ENCODE results near the gene TEAD3.

The TEAD3 gene

DNA sequence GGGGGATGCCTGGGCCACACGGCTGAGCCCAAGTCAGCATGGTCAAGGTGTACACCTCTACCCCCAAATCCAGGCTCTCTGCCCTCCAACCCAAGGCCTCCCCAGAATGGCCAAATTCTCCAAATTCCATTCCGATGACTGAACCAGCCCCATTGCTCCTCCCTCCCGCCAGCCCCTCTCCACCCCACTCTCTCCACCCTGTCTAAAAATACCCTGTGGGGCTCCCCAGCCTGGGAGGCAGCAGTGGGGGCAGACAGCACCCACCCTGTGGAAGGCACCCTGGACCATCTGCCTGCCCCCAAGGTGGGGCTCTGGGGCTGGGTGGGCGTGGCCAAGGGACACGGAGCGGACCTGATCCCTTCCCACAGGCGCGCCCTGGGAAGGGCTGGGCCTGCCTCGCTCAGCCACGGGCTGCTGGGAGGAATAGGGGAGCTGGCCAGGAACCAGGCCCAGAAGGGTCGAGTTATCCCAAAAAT lies 11.4 kb downstream of the TEAD3 start:
- no peak for DNase-seq (ENCODE audit: low spot score in 2 of 2)
- H3K36me3 Mint-ChIP-seq (ENCODE audit: insufficient read depth): no peaks in the 10 kb centered on the region
- no peak overlapping the region for H3K4me3 Mint-ChIP-seq

DNA sequence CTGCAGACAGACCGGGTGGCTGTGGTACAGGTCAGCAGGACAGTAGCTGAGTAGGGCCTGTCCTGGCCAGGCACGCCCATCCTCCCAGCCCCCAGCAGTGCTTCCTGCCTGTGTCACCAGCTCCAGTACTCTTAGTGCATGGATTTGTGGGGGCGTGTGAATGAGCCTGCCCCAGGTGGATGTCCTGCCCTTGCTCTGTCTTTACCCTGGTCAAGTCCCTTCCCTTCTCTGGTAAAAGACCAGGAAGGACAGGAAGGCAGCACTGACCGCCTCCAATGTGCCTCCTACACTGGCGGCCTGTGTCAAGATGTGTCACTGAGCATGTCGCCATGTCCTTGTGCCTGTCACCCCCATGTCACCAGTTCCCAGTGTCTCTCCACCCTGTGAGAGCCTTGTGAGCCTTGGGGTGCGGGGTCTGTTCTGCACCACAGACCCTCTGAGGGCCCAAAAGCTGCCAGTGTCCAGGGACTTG lies 11.9 kb downstream of the TEAD3 start:
- Mint-ChIP-seq H3K9me3 (no peaks in the 10 kb centered on the region), H3K4me1 (peaks cover 11% of the 10 kb centered on the region), H3K27me3 (no peaks in the 10 kb centered on the region), H3K4me3 (no peak overlapping the region), H3K27ac (ENCODE audit: low read depth) (no peak overlapping the region), H3K36me3 (ENCODE audit: insufficient read depth) (no peaks in the 10 kb centered on the region)
- no peak for ATAC-seq (replicated peaks; ENCODE audit: extremely low read depth, poor library complexity, severe bottlenecking)
- DNase-seq (ENCODE audit: low spot score in 2 of 2): no peak

More for the DNA sequence above, 11.4 kb downstream of the TEAD3 start:
- Mint-ChIP-seq H3K4me1 (peaks cover 11% of the 10 kb centered on the region), H3K27me3 (no peaks in the 10 kb centered on the region), H3K27ac (ENCODE audit: low read depth) (no peak overlapping the region), H3K9me3 (no peaks in the 10 kb centered on the region)
- no peak for ATAC-seq (replicated peaks; ENCODE audit: extremely low read depth, poor library complexity, severe bottlenecking)

DNA sequence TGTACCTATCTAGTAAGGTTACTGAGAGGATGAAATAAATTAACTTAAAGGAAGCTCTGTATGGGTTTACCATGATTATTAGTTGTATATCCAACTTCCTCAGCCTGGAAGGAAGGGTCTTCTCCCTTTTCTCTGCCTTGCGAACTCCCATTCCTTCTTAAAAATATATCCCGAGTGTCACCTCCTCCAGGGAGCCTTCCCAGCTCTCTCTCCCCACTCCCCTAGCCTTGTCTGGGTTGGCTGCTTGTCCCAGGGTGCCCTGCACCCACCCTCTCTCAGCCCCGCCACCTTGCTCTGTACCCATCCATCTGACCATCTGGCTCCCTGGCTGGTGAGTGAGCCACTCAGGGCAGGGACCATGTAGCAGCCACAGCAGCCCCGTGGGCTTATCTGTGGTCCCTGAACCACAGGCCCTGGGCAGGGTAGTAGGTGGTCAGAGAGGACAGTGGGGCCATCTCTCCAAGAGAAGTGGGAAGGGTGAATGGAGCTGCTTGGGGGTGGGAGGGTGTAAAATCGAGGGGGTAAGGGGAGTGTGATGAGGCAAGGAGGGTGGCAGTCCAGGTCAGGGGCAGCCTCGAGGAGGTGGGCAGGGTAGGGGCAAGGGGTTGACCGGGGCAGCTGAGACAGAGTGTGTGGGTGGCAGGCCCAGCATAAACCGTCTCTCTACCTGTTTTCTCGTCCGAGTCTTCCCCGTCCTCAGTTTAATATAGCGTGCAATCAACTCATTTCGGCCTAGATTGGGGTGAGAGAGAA lies 12.8 kb downstream of the TEAD3 start:
- Mint-ChIP-seq H3K9me3 (no peaks in the 10 kb centered on the region), H3K36me3 (ENCODE audit: insufficient read depth) (no peaks in the 10 kb centered on the region), H3K4me1 (peaks cover 11% of the 10 kb centered on the region), H3K4me3 (no peak overlapping the region), H3K27ac (ENCODE audit: low read depth) (no peak overlapping the region), H3K27me3 (no peaks in the 10 kb centered on the region)
- no peak for DNase-seq (ENCODE audit: low spot score in 2 of 2)
- ATAC-seq (replicated peaks; ENCODE audit: extremely low read depth, poor library complexity, severe bottlenecking): no peak

DNA sequence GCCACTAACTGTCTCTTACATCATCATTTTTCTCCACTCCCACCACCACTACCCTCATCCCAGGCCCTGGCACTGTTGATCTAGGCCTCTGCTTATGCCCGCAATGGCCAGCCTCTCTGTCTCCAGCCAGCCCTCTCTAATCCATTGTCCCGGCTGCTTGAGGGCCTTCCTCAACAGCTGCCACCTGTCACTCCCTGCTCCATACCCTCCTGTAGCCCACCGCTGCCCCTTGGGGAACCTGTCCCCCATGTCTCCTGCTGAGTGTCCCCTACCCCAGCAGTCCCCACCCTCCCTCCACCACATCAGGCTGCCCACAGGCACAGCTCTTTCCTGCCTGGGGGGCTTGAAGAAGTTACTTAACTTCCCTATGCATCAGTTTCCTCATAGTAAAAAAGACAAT lies 13.4 kb downstream of the TEAD3 start:
- ATAC-seq (replicated peaks; ENCODE audit: extremely low read depth, poor library complexity, severe bottlenecking) (no peak), DNase-seq (ENCODE audit: low spot score in 2 of 2) (no peak)
- peaks cover 11% of the 10 kb centered on the region for H3K4me1 Mint-ChIP-seq
- H3K27ac Mint-ChIP-seq (ENCODE audit: low read depth): peak overlapping the region; percentile 59
- H3K36me3 Mint-ChIP-seq (ENCODE audit: insufficient read depth): no peaks in the 10 kb centered on the region
- H3K4me3 Mint-ChIP-seq: no peak overlapping the region
- no peaks in the 10 kb centered on the region for H3K27me3 Mint-ChIP-seq
- H3K9me3 Mint-ChIP-seq: no peaks in the 10 kb centered on the region

DNA sequence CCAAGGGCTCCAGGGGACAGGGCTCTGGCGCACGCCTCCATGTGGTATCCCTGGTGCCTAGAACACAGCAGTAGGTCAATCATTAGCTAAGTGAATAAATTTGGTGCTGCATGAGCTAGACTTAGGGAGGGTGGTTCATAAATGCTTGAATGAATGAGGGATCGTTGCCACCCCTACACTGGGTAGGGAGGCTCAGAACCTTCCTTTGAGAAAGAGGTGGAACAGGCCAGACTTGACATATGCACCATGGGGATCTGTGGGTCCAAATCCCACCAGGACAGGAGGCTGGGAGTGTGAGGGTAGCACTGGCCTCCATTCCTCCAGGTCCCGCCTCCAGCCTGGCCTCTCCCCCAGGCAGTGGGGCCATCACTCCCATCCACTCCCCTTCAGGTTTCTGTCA lies 13.8 kb downstream of the TEAD3 start:
- peak overlapping the region; percentile 59 for H3K27ac Mint-ChIP-seq (ENCODE audit: low read depth)
- H3K4me1 Mint-ChIP-seq: peaks cover 8% of the 10 kb centered on the region
- H3K27me3 Mint-ChIP-seq: no peaks in the 10 kb centered on the region
- no peaks in the 10 kb centered on the region for H3K9me3 Mint-ChIP-seq
- DNase-seq (ENCODE audit: low spot score in 2 of 2) (no peak), ATAC-seq (replicated peaks; ENCODE audit: extremely low read depth, poor library complexity, severe bottlenecking) (no peak)
- H3K4me3 Mint-ChIP-seq: no peak overlapping the region
- no peaks in the 10 kb centered on the region for H3K36me3 Mint-ChIP-seq (ENCODE audit: insufficient read depth)

DNA sequence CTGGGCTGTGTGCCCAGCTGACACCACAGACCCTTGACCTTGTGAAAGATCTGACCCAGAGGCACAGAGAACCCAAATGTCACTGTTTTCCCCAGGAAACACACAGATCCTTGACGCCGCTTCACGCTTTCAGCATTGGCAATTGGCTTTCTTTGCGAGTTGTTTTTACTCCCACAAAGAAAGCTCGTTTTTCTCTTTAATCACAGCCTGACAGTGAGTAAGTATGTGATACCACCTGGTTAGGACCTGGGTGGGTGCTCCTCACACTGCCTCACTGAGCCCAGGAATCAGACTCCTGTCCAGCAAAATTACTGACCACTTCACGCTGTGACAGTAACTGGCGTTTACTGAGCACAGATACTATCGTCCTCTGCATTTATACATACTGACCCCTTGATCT lies 15.7 kb downstream of the TEAD3 start:
- no peak for ATAC-seq (replicated peaks; ENCODE audit: extremely low read depth, poor library complexity, severe bottlenecking)
- no peaks in the 10 kb centered on the region for H3K9me3 Mint-ChIP-seq
- no peaks in the 10 kb centered on the region for H3K4me1 Mint-ChIP-seq
- DNase-seq (ENCODE audit: low spot score in 2 of 2): no peak
- no peak overlapping the region for H3K4me3 Mint-ChIP-seq
- no peak overlapping the region for H3K27ac Mint-ChIP-seq (ENCODE audit: low read depth)
- H3K36me3 Mint-ChIP-seq (ENCODE audit: insufficient read depth): no peaks in the 10 kb centered on the region
- H3K27me3 Mint-ChIP-seq: no peaks in the 10 kb centered on the region

DNA sequence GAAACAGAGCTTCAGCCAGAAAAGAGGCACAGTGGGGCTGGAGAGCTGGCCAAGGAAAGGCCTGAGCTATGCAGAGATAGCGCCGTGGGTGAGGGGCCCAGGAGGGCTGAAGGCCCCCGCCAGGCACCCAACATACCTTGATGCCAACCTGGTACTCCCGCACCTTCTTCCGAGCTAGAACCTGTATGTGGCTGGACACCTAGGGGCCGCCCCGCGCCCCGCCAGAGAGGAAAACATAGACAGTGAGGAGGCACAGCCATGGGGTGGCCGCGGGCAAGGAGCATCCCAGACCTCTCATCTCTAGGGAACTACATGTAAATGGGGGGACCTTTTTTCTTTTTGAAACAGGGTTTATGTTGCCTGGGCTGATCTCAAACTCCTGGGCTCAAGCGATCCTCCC lies 16.7 kb downstream of the TEAD3 start:
- no peak for DNase-seq (ENCODE audit: low spot score in 2 of 2)
- Mint-ChIP-seq H3K9me3 (no peaks in the 10 kb centered on the region), H3K27ac (ENCODE audit: low read depth) (no peak overlapping the region)

DNA sequence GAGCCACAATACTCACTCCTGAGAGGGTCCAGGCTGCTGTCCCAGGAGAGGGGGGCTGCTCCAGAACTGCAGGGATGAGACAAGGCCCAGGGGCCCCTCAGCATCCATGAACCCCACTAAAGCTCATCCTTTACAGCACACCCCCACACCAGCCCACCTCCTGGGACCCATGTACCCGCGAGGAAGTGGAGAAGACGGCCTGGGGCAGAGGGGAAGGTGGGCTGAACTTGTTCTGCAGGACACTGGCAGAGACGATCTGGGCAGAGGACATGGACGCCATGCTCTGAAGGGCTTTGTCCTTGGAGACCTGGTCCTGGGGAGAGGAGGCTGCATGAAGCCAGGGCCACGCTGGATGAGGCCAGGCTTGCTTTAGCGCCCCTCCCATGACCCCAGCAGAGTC lies 18.6 kb downstream of the TEAD3 start:
- ATAC-seq (replicated peaks; ENCODE audit: extremely low read depth, poor library complexity, severe bottlenecking) (no peak), DNase-seq (ENCODE audit: low spot score in 2 of 2) (no peak)
- H3K27ac Mint-ChIP-seq (ENCODE audit: low read depth): no peak overlapping the region
- peaks cover 3% of the 10 kb centered on the region for H3K36me3 Mint-ChIP-seq (ENCODE audit: insufficient read depth)
- H3K9me3 Mint-ChIP-seq: no peaks in the 10 kb centered on the region
- H3K4me1 Mint-ChIP-seq: no peaks in the 10 kb centered on the region
- no peaks in the 10 kb centered on the region for H3K27me3 Mint-ChIP-seq
- H3K4me3 Mint-ChIP-seq: no peak overlapping the region

More for the DNA sequence above, 16.7 kb downstream of the TEAD3 start:
- no peaks in the 10 kb centered on the region for H3K27me3 Mint-ChIP-seq
- H3K36me3 Mint-ChIP-seq (ENCODE audit: insufficient read depth): peaks cover 1% of the 10 kb centered on the region
- ATAC-seq (replicated peaks; ENCODE audit: extremely low read depth, poor library complexity, severe bottlenecking): no peak
- no peak overlapping the region for H3K4me3 Mint-ChIP-seq
- H3K4me1 Mint-ChIP-seq: no peaks in the 10 kb centered on the region

DNA sequence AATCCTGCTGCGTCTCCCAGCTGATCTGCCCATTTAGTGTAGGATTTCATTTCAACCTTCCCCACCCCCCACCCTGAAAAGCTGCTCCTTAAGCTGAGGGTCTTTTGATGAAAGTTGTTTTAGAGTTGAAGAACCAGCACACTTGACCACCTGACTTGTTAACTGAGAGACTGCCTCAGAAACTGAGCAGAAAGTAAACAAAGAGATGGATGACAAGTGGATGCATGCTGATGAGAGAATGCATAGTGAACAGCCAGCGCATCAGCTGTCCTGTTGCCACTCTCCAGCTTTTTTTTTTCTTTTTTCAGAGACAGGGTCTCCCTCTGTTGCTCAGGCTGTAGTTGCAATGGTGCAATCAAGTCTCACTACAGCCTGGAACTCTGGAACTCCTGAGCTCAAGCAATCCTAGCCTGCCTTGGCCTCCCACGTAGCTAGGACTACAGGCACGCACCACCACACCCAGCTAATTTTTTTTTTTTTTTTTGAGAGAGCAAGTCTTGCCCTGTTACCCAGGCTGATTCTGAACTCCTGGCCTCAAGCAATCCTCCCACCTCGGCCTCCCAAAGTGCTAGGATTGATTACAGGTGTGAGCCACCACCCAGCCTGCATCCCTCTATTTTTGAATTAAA lies 19.2 kb downstream of the TEAD3 start:
- Mint-ChIP-seq H3K27ac (ENCODE audit: low read depth) (no peak overlapping the region), H3K4me3 (no peak overlapping the region), H3K36me3 (ENCODE audit: insufficient read depth) (peaks cover 7% of the 10 kb centered on the region), H3K9me3 (no peaks in the 10 kb centered on the region), H3K4me1 (no peaks in the 10 kb centered on the region), H3K27me3 (no peaks in the 10 kb centered on the region)
- DNase-seq (ENCODE audit: low spot score in 2 of 2) (no peak), ATAC-seq (replicated peaks; ENCODE audit: extremely low read depth, poor library complexity, severe bottlenecking) (no peak)

DNA sequence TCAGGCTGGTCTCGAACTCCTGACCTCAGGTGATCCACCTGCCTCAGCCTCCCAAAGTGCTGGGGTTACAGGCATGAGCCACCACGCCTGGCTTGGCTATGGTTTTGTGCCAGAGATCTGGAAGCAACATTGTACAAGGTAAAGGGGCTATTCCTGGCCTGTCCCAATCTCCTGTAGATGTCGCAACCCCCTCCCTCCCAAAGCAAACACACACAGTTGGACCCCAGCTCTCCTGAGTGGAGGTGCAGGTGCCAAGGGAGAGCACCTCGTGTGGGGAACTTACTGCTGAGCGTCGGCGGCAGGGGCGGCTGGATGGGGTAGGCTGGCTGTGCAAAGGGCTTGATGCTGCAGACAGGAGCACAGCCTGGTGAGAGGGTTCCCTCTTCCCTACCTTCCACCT lies 19.9 kb downstream of the TEAD3 start:
- no peaks in the 10 kb centered on the region for H3K4me1 Mint-ChIP-seq
- H3K4me3 Mint-ChIP-seq: no peak overlapping the region
- DNase-seq (ENCODE audit: low spot score in 2 of 2) (no peak), ATAC-seq (replicated peaks; ENCODE audit: extremely low read depth, poor library complexity, severe bottlenecking) (no peak)
- no peaks in the 10 kb centered on the region for H3K9me3 Mint-ChIP-seq
- H3K27me3 Mint-ChIP-seq: no peaks in the 10 kb centered on the region
- no peak overlapping the region for H3K27ac Mint-ChIP-seq (ENCODE audit: low read depth)
- peaks cover 10% of the 10 kb centered on the region for H3K36me3 Mint-ChIP-seq (ENCODE audit: insufficient read depth)

DNA sequence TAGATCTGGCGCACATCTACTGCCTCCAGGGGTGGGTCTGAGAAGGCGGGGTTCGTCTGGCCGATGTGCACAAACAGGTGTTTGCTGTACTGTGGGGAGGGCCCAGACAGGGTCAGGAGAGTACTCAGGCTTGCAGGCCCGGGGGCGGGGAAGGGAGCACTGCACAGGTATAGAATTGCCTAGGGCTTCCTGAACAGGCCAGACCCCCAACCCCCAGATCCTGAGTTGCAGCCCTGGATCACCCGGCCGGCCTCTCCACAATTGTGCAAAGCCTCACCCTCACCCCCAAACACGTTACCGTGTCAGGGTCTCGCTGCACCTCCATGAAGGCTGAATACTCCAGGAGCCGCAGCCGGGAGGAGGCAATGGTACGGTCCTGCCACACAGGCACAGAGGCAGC lies 20.9 kb downstream of the TEAD3 start:
- ATAC-seq (replicated peaks; ENCODE audit: extremely low read depth, poor library complexity, severe bottlenecking) (no peak), DNase-seq (ENCODE audit: low spot score in 2 of 2) (no peak)
- Mint-ChIP-seq H3K4me3 (no peak overlapping the region), H3K4me1 (peaks cover under 1% of the 10 kb centered on the region), H3K27ac (ENCODE audit: low read depth) (no peak overlapping the region), H3K36me3 (ENCODE audit: insufficient read depth) (peaks cover 18% of the 10 kb centered on the region), H3K9me3 (no peaks in the 10 kb centered on the region), H3K27me3 (no peaks in the 10 kb centered on the region)

DNA sequence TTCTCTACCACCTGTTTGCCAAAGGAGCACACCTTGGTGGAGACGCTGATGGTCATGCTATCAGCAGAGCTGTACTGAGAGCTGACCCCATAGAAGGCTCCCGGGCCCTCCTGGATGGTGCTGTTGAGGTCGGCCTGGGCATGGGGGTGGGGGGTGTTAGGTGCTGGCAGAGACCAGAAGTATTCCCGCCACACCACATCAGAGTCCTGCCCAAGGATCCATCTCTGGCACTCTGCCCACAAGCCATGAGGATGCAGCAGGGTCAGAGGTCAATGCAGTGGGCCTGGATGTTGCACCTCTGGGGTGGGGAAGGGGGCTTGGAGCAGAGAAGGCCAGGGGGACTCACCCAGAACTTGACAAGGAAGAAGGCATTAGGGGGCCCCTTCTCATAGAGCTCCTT lies 21.3 kb downstream of the TEAD3 start:
- H3K4me1 Mint-ChIP-seq: peaks cover 5% of the 10 kb centered on the region
- H3K27ac Mint-ChIP-seq (ENCODE audit: low read depth): no peak overlapping the region
- ATAC-seq (replicated peaks; ENCODE audit: extremely low read depth, poor library complexity, severe bottlenecking): no peak
- H3K9me3 Mint-ChIP-seq: no peaks in the 10 kb centered on the region
- no peaks in the 10 kb centered on the region for H3K27me3 Mint-ChIP-seq
- H3K4me3 Mint-ChIP-seq: no peak overlapping the region
- no peak for DNase-seq (ENCODE audit: low spot score in 2 of 2)
- H3K36me3 Mint-ChIP-seq (ENCODE audit: insufficient read depth): peaks cover 20% of the 10 kb centered on the region

DNA sequence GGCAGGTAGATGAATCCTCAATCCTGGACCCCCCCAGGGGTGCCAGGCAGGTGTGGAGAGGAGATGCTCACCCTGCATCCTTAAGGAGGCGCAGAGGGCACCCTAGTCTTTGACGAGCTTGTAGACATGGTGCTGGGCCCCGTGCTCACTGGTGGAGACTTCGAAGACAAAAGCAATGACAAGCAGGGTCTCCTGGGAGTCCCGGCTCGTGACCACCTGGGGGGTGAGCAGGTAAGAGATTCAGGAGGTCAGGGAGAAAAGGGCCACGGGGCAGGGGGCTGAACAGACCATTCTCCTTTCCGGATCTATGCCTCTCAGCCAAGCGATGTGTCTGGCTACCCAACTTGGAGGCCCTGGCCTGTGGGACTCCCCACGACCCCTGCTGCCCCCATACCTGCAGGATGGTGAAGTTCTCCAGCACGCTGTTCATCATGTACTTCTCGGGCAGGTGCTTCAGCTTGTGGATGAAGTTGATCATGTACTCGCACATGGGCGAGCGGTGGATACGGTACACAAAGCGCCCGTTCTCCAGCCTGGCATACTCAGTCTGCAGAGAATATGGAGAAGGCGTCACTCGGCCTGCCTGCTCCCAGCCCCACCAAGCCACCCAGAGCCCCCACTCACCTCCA lies 21.8 kb downstream of the TEAD3 start:
- Mint-ChIP-seq H3K27ac (ENCODE audit: low read depth) (peak overlapping the region; percentile 61), H3K4me3 (no peak overlapping the region), H3K36me3 (ENCODE audit: insufficient read depth) (peaks cover 26% of the 10 kb centered on the region), H3K27me3 (no peaks in the 10 kb centered on the region), H3K9me3 (no peaks in the 10 kb centered on the region), H3K4me1 (peaks cover 10% of the 10 kb centered on the region)
- no peak for ATAC-seq (replicated peaks; ENCODE audit: extremely low read depth, poor library complexity, severe bottlenecking)
- no peak for DNase-seq (ENCODE audit: low spot score in 2 of 2)

Data from central memory CD8-positive, alpha-beta T cell (primary cell).